Measurements from ENCODE around the gene RAG2.

RAG2 gene

DNA sequence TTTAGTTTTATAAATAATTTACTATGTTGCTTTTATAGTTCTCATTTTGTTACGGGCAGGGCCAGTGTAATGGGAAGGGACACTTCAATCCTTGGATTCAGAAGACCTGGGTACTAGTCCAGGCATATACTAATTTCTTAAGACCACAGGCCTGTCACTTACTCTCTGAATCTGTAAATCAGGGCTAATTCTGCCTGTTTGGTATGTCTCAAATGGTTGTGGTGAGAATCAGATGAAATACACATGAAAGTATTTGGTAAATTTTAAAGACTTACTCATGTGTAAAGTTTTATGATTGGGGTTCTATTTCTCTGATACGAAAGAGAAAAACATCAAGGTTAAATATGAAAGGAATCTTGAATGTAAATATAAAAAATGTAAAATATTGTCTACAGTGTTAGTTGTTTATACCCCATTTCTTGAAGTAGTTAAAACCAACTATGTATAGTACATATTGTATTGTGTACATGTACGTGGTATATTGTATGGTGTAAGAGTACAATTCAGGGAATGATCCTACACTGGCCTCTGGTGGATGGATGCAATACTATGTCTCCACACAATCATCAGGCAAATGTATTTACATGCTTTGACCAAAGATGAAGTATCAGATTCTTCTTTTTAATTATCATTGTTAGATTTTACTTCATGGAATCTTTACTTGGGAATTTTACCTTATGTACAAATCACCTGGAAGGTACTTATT lies 24.5 kb upstream of the RAG2 start:
- DNase-seq (ENCODE audit: insufficient read length, low spot score) (no peak), FAIRE-seq (peak; percentile 68)
- TF ChIP-seq POLR2A (IDR thresholded peaks at IDR 0.05; ENCODE audit: low read depth, low read length) (no peak), SPI1 (IDR thresholded peaks at IDR 0.05; ENCODE audit: low read depth, low read length) (no peak), POLR2AphosphoS5 (IDR thresholded peaks at IDR 0.05; ENCODE audit: low read depth, low read length) (no peak), POU2F2 (IDR thresholded peaks at IDR 0.05; ENCODE audit: low read depth, low read length) (no peak), PAX5 (IDR thresholded peaks at IDR 0.05; ENCODE audit: insufficient read depth, low read length, severe bottlenecking) (no peak), TAF1 (IDR thresholded peaks at IDR 0.05; ENCODE audit: low read depth, low read length) (no peak)

GRCh38 chr11:36620246-36620645 lies 22.2 kb upstream of the RAG2 start:
- DNase-seq (ENCODE audit: insufficient read length, low spot score), result no peak
- no peak for FAIRE-seq
- TF ChIP-seq SPI1 (IDR thresholded peaks at IDR 0.05; ENCODE audit: low read depth, low read length) (no peak), POU2F2 (IDR thresholded peaks at IDR 0.05; ENCODE audit: low read depth, low read length) (no peak), TAF1 (IDR thresholded peaks at IDR 0.05; ENCODE audit: low read depth, low read length) (no peak), POLR2A (IDR thresholded peaks at IDR 0.05; ENCODE audit: low read depth, low read length) (no peak), POLR2AphosphoS5 (IDR thresholded peaks at IDR 0.05; ENCODE audit: low read depth, low read length) (no peak), PAX5 (IDR thresholded peaks at IDR 0.05; ENCODE audit: insufficient read depth, low read length, severe bottlenecking) (no peak)

DNA sequence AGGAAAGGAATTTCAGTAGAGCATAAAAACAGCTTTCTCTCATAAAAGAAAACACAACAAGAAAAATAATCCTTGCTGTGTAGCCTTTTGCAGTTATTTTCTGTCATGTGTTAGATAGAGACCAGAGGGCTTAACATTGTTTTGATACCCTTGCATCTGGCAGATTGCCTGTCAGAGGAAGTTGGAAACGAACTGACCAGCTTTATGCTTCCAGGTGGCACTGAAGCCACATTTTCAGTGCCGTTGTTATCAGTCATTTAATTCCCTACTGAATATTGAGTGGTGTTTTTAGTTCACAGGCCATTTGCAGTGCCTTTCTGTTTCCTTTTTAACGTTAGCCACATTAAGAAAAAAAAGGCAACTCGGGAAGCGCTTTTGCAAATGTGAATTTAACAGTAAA lies 21.5 kb upstream of the RAG2 start:
- TF ChIP-seq POU2F2 (IDR thresholded peaks at IDR 0.05; ENCODE audit: low read depth, low read length), result no peak
- no peak for TF ChIP-seq TAF1 (IDR thresholded peaks at IDR 0.05; ENCODE audit: low read depth, low read length)
- TF ChIP-seq PAX5 (IDR thresholded peaks at IDR 0.05; ENCODE audit: insufficient read depth, low read length, severe bottlenecking), result no peak
- no peak for TF ChIP-seq SPI1 (IDR thresholded peaks at IDR 0.05; ENCODE audit: low read depth, low read length)
- no peak for TF ChIP-seq POLR2AphosphoS5 (IDR thresholded peaks at IDR 0.05; ENCODE audit: low read depth, low read length)
- TF ChIP-seq POLR2A (IDR thresholded peaks at IDR 0.05; ENCODE audit: low read depth, low read length), result no peak
- FAIRE-seq, result peak; percentile 16
- DNase-seq (ENCODE audit: insufficient read length, low spot score), result no peak

DNA sequence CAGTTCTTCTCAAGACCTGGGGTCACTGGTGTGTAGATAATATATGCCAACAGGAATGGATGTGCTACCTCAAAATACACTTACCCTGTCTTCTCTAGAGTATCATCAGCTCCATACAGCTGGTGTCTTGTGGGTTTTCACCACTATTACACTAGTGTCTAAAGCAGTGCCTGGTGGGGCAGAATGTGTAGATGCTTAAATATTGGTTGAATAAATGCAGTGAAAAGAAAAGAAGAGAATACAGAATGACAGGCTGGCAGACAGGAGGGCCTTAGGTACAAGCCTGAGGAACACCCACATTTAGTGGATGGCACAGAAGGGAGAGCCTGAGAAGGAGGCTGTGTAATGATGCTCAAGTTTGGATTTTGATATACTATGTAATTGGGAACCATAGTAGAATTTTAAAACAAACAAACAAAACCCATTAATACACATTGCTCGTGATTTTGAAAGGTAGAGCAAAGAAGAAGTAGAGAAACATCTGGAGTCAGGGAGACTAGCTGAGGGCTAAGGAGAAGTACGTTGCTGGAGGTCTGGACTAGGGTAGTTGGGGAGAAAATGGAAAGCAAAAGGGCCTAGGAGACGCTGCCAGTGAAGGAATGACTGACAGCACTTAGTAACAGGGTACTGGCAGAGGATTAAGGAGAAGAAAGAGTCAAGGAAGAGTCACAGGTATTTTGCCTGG lies 20.5 kb upstream of the RAG2 start:
- DNase-seq (ENCODE audit: insufficient read length, low spot score), result no peak
- peak; percentile 45 for FAIRE-seq
- TF ChIP-seq SPI1 (IDR thresholded peaks at IDR 0.05; ENCODE audit: low read depth, low read length) (no peak), TAF1 (IDR thresholded peaks at IDR 0.05; ENCODE audit: low read depth, low read length) (no peak), POU2F2 (IDR thresholded peaks at IDR 0.05; ENCODE audit: low read depth, low read length) (no peak), POLR2AphosphoS5 (IDR thresholded peaks at IDR 0.05; ENCODE audit: low read depth, low read length) (no peak), PAX5 (IDR thresholded peaks at IDR 0.05; ENCODE audit: insufficient read depth, low read length, severe bottlenecking) (no peak), POLR2A (IDR thresholded peaks at IDR 0.05; ENCODE audit: low read depth, low read length) (no peak)

- TF ChIP-seq POLR2AphosphoS5 (IDR thresholded peaks at IDR 0.05; ENCODE audit: low read depth, low read length) (no peak), POLR2A (IDR thresholded peaks at IDR 0.05; ENCODE audit: low read depth, low read length) (no peak), SPI1 (IDR thresholded peaks at IDR 0.05; ENCODE audit: low read depth, low read length) (no peak), PAX5 (IDR thresholded peaks at IDR 0.05; ENCODE audit: insufficient read depth, low read length, severe bottlenecking) (no peak)
- DNase-seq (ENCODE audit: insufficient read length, low spot score) (no peak), FAIRE-seq (no peak)
Measured at GRCh38 chr11:36617543-36618362, 19.7 kb upstream of the RAG2 start.

DNA sequence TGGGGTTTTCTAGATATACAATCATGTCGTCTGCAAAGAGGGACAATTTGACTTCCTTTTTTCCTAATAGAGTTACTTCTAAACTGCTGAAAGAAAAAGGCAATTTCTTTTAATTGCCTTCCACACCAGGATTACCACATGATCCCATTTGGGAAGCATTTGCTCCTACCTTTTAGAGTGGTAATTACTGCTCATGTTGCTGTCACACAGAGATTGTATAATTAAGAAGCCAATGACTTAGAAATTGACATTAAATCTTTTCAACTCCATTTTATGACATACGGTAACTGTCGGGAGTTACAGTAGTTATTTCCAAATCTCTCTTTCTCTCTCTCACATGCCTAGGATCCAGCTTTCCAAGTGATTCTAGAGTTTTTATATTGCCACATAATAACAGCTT lies 17.8 kb upstream of the RAG2 start:
- FAIRE-seq, result no peak
- DNase-seq (ENCODE audit: insufficient read length, low spot score), result no peak
- no peak for TF ChIP-seq SPI1 (IDR thresholded peaks at IDR 0.05; ENCODE audit: low read depth, low read length)
- TF ChIP-seq TAF1 (IDR thresholded peaks at IDR 0.05; ENCODE audit: low read depth, low read length), result no peak

DNA sequence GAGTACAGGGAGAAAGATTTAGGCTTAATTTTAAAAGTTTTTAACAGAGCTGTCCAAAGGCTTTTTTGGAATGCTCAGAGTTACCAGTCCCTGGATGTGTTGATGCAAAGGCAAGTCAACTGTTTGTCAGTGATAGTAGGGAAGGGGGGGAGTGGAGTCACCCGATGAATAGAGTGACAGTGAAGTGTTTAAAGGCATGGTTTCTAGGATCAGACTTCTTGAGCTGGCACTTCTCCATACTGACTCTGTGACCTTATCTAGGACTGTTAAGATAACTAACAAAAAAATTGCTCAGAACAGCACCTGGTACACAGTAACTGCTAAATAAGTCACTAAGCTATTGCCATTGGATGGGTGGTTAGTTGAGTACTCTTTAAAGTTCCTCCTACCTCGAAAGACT lies 11.3 kb upstream of the RAG2 start:
- TF ChIP-seq POU2F2 (IDR thresholded peaks at IDR 0.05; ENCODE audit: low read depth, low read length), result no peak
- no peak for TF ChIP-seq TAF1 (IDR thresholded peaks at IDR 0.05; ENCODE audit: low read depth, low read length)
- no peak for DNase-seq (ENCODE audit: insufficient read length, low spot score)
- no peak for FAIRE-seq

DNA sequence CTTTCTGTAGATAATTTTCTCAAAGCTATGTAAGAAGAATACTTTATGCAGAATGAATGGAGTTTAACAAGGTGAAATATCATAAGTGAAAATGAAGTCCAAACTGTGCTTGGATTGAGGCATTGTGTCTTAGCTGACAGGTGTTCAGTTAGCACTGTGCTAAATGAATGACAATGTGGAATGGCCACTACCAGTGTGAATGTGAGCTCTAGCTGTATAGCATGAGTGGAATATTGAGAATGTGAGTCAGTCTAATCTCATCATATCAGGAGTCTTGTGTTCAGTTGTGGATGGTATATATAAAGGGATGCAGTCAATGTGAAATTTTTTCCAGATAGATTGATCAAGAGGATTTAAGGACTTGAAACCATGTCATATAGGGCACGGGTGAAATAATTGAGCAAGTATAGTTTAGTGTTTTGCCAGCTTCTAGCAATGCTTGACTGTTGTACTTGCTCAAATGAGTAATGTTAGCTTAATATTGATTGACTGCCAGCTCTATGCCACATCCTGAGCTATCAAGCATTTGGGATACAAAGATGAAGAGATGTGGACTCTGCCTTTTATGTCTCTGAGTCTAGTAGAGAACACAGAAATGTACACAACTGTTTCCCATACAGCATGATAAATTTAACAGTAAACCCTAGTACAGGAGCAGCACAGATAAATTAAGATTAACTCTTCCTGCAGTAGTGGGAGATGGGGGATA lies 10.6 kb upstream of the RAG2 start:
- FAIRE-seq (no peak), DNase-seq (ENCODE audit: insufficient read length, low spot score) (no peak)
- TF ChIP-seq TAF1 (IDR thresholded peaks at IDR 0.05; ENCODE audit: low read depth, low read length) (no peak), POLR2A (IDR thresholded peaks at IDR 0.05; ENCODE audit: low read depth, low read length) (no peak), PAX5 (IDR thresholded peaks at IDR 0.05; ENCODE audit: insufficient read depth, low read length, severe bottlenecking) (no peak), SPI1 (IDR thresholded peaks at IDR 0.05; ENCODE audit: low read depth, low read length) (no peak), POLR2AphosphoS5 (IDR thresholded peaks at IDR 0.05; ENCODE audit: low read depth, low read length) (no peak), POU2F2 (IDR thresholded peaks at IDR 0.05; ENCODE audit: low read depth, low read length) (no peak)

Data from GM12891 (cell line).